HG02870 (cell line): Measurements from ENCODE around the gene KCNMB2.
"Not testable (repeated sequence)": the region's sequence is repeated elsewhere in the genome, so short reads cannot be mapped to it uniquely, and the experiment has no call there.

Source experiments
- ATAC-seq: cut with Tn5 transposase; IDR thresholded peaks from one replicate; pipeline ENCODE4 v1.9.1; 2021; ENCODE audit warnings: mild to moderate bottlenecking, moderate library complexity; ENCODE audit not compliant: unreplicated experiment

KCNMB2 gene

GRCh38 chr3:178745861-178746655 is 209.8 kb downstream of the KCNMB2 start:
- ATAC-seq, result not testable (repeated sequence)

GRCh38 chr3:178748874-178749273 is 212.6 kb downstream of the KCNMB2 start:
- no peak for ATAC-seq

DNA sequence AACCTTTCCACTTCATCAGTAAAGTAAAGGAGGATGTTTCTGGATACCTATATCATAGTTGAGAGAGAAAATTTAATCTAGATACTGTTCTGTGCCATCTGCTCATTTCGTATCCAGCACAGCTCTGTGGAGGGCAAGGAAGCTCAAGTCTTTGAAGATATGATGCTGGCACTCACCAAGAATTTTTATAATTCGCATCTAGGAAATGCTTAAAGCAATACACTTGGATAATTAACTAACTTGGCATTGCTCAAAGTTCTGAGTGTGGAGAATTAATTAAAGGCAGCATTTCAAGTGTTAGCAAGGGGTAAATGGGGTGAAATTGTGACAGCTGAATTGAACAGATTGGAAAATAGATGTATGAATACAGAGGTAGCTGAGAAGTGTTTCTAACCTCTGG is 213.2 kb downstream of the KCNMB2 start:
- ATAC-seq, result no peak

DNA sequence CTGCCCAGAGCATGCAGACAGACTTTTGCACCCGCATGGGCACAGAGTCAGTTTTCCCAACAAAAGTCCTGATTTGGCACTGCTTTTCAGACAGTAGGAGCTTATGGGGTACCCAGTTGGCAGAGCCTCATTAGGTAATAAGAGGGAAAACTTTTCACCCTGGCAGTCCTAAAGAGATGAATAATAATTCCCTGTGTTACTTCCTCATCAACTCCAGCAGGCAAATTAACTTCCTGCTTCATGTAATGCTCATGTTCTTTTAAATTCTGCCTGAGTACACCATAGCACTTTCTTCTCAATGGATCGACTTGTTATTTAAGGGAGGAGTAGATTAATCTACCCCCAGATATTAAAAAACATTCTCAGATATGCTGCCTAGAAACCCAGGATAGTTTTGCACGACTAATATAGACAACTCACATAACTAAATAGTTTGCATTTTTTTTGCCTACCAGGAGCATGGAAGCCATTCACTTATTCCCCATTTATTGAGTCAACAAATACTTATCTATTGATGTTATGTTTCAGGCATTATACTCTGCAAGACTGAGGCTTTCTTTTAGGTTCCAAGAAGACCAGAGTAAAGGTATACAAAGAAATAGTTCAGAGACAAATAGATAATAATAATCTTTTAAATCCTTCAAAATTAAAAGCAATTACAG is 214.5 kb downstream of the KCNMB2 start:
- ATAC-seq, result no peak

DNA sequence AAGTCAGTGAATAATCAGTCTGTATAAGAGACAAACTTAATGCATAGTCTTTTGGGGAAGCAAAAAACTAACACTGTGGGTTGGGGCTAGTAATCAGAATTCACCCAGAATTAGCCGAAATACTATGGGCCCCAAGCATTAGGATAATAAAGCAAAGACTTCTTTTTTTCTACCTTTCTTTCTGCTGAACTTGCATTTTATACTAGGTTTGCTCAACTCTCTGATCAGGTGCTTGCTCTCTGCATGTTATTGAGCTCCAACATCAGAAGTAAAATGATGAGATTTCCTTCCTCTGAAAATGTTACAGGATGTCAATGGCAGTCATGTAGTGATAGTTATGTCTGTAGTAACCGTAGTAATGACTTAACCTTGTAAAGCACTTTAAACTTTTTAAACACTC is 216.6 kb downstream of the KCNMB2 start:
- no peak for ATAC-seq

- ATAC-seq, result no peak
Measured at GRCh38 chr3:178754852-178755510, 218.7 kb downstream of the KCNMB2 start.

DNA sequence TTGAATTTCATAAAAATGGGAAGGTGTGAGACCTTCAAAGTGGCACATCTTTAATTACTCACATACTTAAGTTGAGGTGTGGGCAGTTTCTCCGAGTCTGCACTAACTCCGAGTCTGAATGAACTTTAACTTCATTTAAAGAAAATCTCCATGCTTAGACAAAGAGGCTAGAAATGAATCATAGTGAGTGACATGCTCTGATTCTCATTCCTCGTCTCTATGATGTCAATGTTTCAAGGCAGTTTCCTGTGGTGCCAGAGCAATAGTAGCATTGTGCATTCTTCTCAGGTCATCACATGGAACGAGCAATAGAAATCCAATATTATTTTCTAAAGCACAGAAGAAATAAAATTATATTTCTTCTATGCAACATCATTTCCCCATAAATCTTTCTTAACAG is 224.8 kb downstream of the KCNMB2 start:
- no peak for ATAC-seq

DNA sequence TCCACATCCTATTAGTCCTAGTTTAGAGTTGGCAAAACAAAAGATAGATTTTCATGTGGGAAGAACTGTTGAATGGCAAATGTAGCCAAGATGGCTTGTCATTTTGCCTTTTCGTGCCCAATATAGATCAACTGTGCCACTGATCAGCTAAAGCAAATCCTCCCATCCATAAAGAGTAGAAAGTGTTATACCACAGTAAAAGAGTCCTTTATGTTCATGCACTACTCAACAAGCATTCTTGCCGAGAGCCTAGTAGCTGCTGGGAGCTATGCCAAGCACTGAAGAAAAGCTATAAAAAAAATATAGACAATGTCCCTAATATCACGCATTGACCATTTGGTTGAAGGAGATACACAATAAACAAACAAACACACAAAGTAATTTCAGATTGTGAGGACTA is 225.2 kb downstream of the KCNMB2 start:
- ATAC-seq, result no peak

- no peak for ATAC-seq
Measured at GRCh38 chr3:178762385-178762784, 226.1 kb downstream of the KCNMB2 start.

DNA sequence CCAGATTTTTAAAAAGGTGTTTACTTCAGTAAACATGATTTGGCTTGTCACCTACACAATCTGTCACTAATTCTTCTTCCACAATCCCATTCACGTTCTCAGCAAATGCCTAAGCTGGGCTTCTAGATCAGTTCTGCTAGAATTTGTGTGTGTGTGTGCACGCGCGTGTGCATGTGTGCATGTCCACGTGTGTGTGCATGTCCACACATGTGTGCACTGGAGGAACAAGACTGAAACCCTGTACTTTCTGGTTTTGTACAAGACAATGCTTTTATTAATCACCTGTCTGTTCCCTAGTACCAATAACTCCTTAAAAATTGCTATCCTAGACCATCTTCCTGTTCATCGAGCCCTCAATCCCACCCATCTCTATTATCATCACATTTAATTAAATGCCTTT is 229.2 kb downstream of the KCNMB2 start:
- ATAC-seq, result no peak

- no peak for ATAC-seq
Measured at GRCh38 chr3:178767581-178767980, 231.3 kb downstream of the KCNMB2 start.

- peak; percentile 76 for ATAC-seq
Measured at GRCh38 chr3:178768072-178768864, 232.0 kb downstream of the KCNMB2 start.

GRCh38 chr3:178771511-178771910 is 235.3 kb downstream of the KCNMB2 start:
- no peak for ATAC-seq

DNA sequence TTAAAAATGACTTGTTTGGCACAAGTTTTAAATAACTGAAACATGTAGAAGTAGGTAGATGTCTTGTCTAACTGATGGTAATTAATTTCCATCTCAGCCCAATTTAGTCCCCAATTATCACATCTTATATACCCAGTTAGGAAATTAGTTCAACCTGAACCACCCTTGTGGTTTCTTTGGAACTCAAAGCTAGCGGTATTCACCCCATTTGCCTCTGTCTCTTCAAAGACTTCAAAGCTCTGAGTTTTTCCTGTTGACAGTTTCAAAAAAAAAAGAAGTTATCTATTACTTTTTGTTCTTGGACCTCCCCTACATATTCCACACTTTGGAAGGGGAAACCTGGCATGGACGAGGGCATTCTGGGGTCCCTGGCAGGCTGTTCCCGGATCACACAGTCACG is 236.5 kb downstream of the KCNMB2 start:
- no peak for ATAC-seq

DNA sequence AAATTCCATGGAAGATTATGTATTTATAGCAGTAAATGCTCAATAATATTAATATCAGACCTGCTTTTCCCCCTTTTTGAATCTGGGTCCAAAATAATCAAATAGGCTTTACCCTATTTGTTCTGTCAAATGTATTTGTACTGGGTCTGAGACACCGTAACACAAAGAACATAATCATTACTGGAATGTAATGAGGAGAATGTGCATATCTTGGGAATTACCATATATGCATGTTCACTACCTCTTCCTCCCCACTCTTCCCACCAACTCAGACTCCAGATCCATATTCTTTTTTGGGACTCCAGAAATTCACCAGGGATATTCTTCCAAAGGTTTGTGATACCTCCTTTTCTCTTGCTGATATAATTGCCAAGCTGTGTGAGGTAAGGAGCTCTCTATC is 237.1 kb downstream of the KCNMB2 start:
- ATAC-seq, result no peak

- ATAC-seq, result peak; percentile 88
Measured at GRCh38 chr3:178777718-178778411, 241.6 kb downstream of the KCNMB2 start.

GRCh38 chr3:178778589-178778988 is 242.4 kb downstream of the KCNMB2 start:
- no peak for ATAC-seq

- ATAC-seq, result no peak
Measured at GRCh38 chr3:178785961-178786360, 249.7 kb downstream of the KCNMB2 start.

GRCh38 chr3:178787960-178788359 is 251.7 kb downstream of the KCNMB2 start:
- ATAC-seq, result no peak

GRCh38 chr3:178794711-178795110 is 258.5 kb downstream of the KCNMB2 start:
- ATAC-seq, result no peak

GRCh38 chr3:178795349-178795748 is 259.1 kb downstream of the KCNMB2 start:
- no peak for ATAC-seq
